DMS79 (cell line): ENCODE results near the gene MEGF11.

ENCODE experiments used
- DNase-seq: peaks from one replicate; lab custom pipeline; 2025; lab: John Stamatoyannopoulos, UW

The MEGF11 gene

GRCh38 chr15:66253418-66254088 lies at the start of gene MEGF11:
Gene MEGF11, minus strand, starts transcription at chr15:66253750. Its CDS starts 125,347 bp downstream, at chr15:66128403.
- no peak for DNase-seq

- DNase-seq, result no peak
These were observed 49.1 kb upstream of the MEGF11 start for GRCh38 chr15:66302489-66303278.

GRCh38 chr15:66298803-66299251 lies 45.3 kb upstream of the MEGF11 start:
- DNase-seq, result no peak

- DNase-seq, result no peak
These were observed 42.6 kb upstream of the MEGF11 start for GRCh38 chr15:66296186-66296585.

GRCh38 chr15:66294932-66295235 lies 41.3 kb upstream of the MEGF11 start:
- DNase-seq, result no peak

GRCh38 chr15:66294157-66294931 lies 40.8 kb upstream of the MEGF11 start:
- no peak for DNase-seq

GRCh38 chr15:66293419-66294156 lies 40.0 kb upstream of the MEGF11 start, which contains the start of gene DIS3L:
Gene DIS3L, plus strand, starts transcription at chr15:66293568. Its CDS starts 29 bp downstream, at chr15:66293597.
- DNase-seq, result no peak

GRCh38 chr15:66292571-66293418 lies 39.2 kb upstream of the MEGF11 start:
- no peak for DNase-seq

GRCh38 chr15:66291816-66292570 lies 38.4 kb upstream of the MEGF11 start:
- DNase-seq, result no peak

- no peak for DNase-seq
These were observed 37.0 kb upstream of the MEGF11 start for GRCh38 chr15:66290518-66290917.

GRCh38 chr15:66290007-66290406 lies 36.5 kb upstream of the MEGF11 start:
- DNase-seq, result no peak

GRCh38 chr15:66288551-66289185 lies 35.1 kb upstream of the MEGF11 start:
- DNase-seq, result no peak

GRCh38 chr15:66288093-66288492 lies 34.5 kb upstream of the MEGF11 start:
- DNase-seq, result no peak

GRCh38 chr15:66287461-66288057 lies 34.0 kb upstream of the MEGF11 start:
- no peak for DNase-seq

GRCh38 chr15:66285533-66286280 lies 32.2 kb upstream of the MEGF11 start:
- peak; percentile 52 for DNase-seq

GRCh38 chr15:66284271-66284670 lies 30.7 kb upstream of the MEGF11 start:
- DNase-seq, result no peak

- no peak for DNase-seq
These were observed 25.1 kb upstream of the MEGF11 start for GRCh38 chr15:66278671-66279070.

- no peak for DNase-seq
These were observed 24.5 kb upstream of the MEGF11 start for GRCh38 chr15:66278056-66278455.

- no peak for DNase-seq
These were observed 23.0 kb upstream of the MEGF11 start for GRCh38 chr15:66276546-66276945.
